NCI-H2171 treated with DMSO at 0.1 percent for 48 hours (cell line): ENCODE data around the gene CASR.
A peak's percentile ranks its signal among the peaks of the same experiment; 100 is the strongest.

Experiments used
- DNase-seq: peaks from one replicate; lab custom pipeline; 2025; lab: John Stamatoyannopoulos, UW

The CASR gene

GRCh38 chr3:122257644-122258364, 74.3 kb downstream of the CASR start:
- no peak for DNase-seq

- peak; percentile 35 for DNase-seq
These were observed 75.4 kb downstream of the CASR start for GRCh38 chr3:122258757-122259371.

- DNase-seq = no peak
These were observed 76.7 kb downstream of the CASR start for GRCh38 chr3:122260206-122260605.

- DNase-seq = no peak
These were observed 79.6 kb downstream of the CASR start for GRCh38 chr3:122263058-122263457.

- no peak for DNase-seq
These were observed 80.6 kb downstream of the CASR start for GRCh38 chr3:122263974-122264588.

- DNase-seq = no peak
These were observed 82.5 kb downstream of the CASR start for GRCh38 chr3:122265957-122266356.

- DNase-seq = no peak
These were observed 85.0 kb downstream of the CASR start for GRCh38 chr3:122268257-122269024.

- DNase-seq = no peak
These were observed 85.6 kb downstream of the CASR start for GRCh38 chr3:122269045-122269444.

GRCh38 chr3:122271246-122271898, 87.9 kb downstream of the CASR start:
- no peak for DNase-seq

- no peak for DNase-seq
These were observed 89.4 kb downstream of the CASR start for GRCh38 chr3:122272879-122273278.

GRCh38 chr3:122273498-122273897, 90.0 kb downstream of the CASR start:
- no peak for DNase-seq

GRCh38 chr3:122281891-122282290, 98.4 kb downstream of the CASR start:
- DNase-seq = no peak

GRCh38 chr3:122283796-122284445, 100.5 kb downstream of the CASR start:
- DNase-seq = peak; percentile 39

- no peak for DNase-seq
These were observed 101.0 kb downstream of the CASR start for GRCh38 chr3:122284486-122284885.

- DNase-seq = no peak
These were observed 110.9 kb downstream of the CASR start for GRCh38 chr3:122294359-122294758.

- no peak for DNase-seq
These were observed 112.0 kb downstream of the CASR start for GRCh38 chr3:122295266-122296062.

- no peak for DNase-seq
These were observed 114.8 kb downstream of the CASR start for GRCh38 chr3:122298239-122298638.

GRCh38 chr3:122299215-122299614, 115.7 kb downstream of the CASR start:
- no peak for DNase-seq

GRCh38 chr3:122299872-122300460, 116.5 kb downstream of the CASR start:
- DNase-seq = peak; percentile 7

- no peak for DNase-seq
These were observed 117.6 kb downstream of the CASR start for GRCh38 chr3:122301063-122301462.
